ENCODE results near the gene CACNB2. TPM values are rescaled to one million over a fixed set of nuclear protein-coding genes. Genes with fewer than 3 reads are reported as not detected.

CACNB2 gene
- total RNA-seq, 1 experiment from 2014 or later, result 0.07 TPM

GRCh38 chr10:18402853-18403252, 262.6 kb downstream of the CACNB2 start:
- BruUV-seq (replicated peaks), result no TSS peak
- H3K36me3 ChIP-seq (ENCODE audit: low read depth, low read length), result no peaks in the 10 kb centered on the region
- H4K20me1 ChIP-seq (ENCODE audit: low read length), result no peaks in the 10 kb centered on the region
- no peak overlapping the region for H3K4me3 ChIP-seq (ENCODE audit: low read length)
- ATAC-seq (no peak), DNase-seq (no peak)
- H3K9me2 ChIP-seq (replicated peaks; ENCODE audit: low read length), result no peaks in the 10 kb centered on the region
- POLR2A ChIA-PET (ENCODE audit: unreplicated experiment), result no interaction called here
- H3K4me2 ChIP-seq (ENCODE audit: low read length), result no peak overlapping the region
- TF ChIP-seq EZH2 (IDR thresholded peaks at IDR 0.05; ENCODE audit: low read length, unreplicated experiment) (no peak), CTCF (conservative IDR thresholded peaks at IDR 0.05; ENCODE audit: low read depth, low read length) (no peak), EZH2phosphoT487 (IDR thresholded peaks at IDR 0.05; ENCODE audit: borderline replicate concordance, low read length) (no peak)
- no peaks in the 10 kb centered on the region for H3F3A ChIP-seq (ENCODE audit: low read length, unreplicated experiment)
- no peak overlapping the region for H2AFZ ChIP-seq (ENCODE audit: low read length)
- CTCF ChIA-PET, result no interaction called here
- H3K27me3 ChIP-seq (ENCODE audit: low read length), result peaks cover 37% of the 10 kb centered on the region
- H3K4me1 ChIP-seq (ENCODE audit: insufficient read depth, low read length), result no peaks in the 10 kb centered on the region
- intact Hi-C loops (cut with micrococcal nuclease), result no loop called here
- H3K9me3 ChIP-seq (ENCODE audit: low read length), result no peaks in the 10 kb centered on the region
- no peak overlapping the region for H3K27ac ChIP-seq (ENCODE audit: low read length)
- no peak overlapping the region for H3K9ac ChIP-seq (ENCODE audit: low read length)
- H3K79me2 ChIP-seq (ENCODE audit: low read length), result no peaks in the 10 kb centered on the region

GRCh38 chr10:18404530-18404929, 264.3 kb downstream of the CACNB2 start:
- BruUV-seq (replicated peaks), result no TSS peak
- ATAC-seq (no peak), DNase-seq (no peak)
- no peaks in the 10 kb centered on the region for H3K4me1 ChIP-seq (ENCODE audit: insufficient read depth, low read length)
- intact Hi-C loops (cut with micrococcal nuclease), result no loop called here
- no peaks in the 10 kb centered on the region for H3F3A ChIP-seq (ENCODE audit: low read length, unreplicated experiment)
- no peaks in the 10 kb centered on the region for H4K20me1 ChIP-seq (ENCODE audit: low read length)
- no peak overlapping the region for H3K27ac ChIP-seq (ENCODE audit: low read length)
- H3K9me2 ChIP-seq (replicated peaks; ENCODE audit: low read length), result no peaks in the 10 kb centered on the region
- no peak overlapping the region for H2AFZ ChIP-seq (ENCODE audit: low read length)
- TF ChIP-seq CTCF (conservative IDR thresholded peaks at IDR 0.05; ENCODE audit: low read depth, low read length) (no peak), EZH2phosphoT487 (IDR thresholded peaks at IDR 0.05; ENCODE audit: borderline replicate concordance, low read length) (no peak), EZH2 (IDR thresholded peaks at IDR 0.05; ENCODE audit: low read length, unreplicated experiment) (no peak)
- H3K79me2 ChIP-seq (ENCODE audit: low read length), result no peaks in the 10 kb centered on the region
- no peaks in the 10 kb centered on the region for H3K36me3 ChIP-seq (ENCODE audit: low read depth, low read length)
- no peak overlapping the region for H3K9ac ChIP-seq (ENCODE audit: low read length)
- H3K4me2 ChIP-seq (ENCODE audit: low read length), result no peak overlapping the region
- H3K4me3 ChIP-seq (ENCODE audit: low read length), result no peak overlapping the region
- ChIA-PET CTCF (no interaction called here), POLR2A (ENCODE audit: unreplicated experiment) (no interaction called here)
- no peaks in the 10 kb centered on the region for H3K9me3 ChIP-seq (ENCODE audit: low read length)
- H3K27me3 ChIP-seq (ENCODE audit: low read length), result peaks cover 37% of the 10 kb centered on the region

- BruUV-seq (replicated peaks), result no TSS peak
- ATAC-seq (no peak), DNase-seq (no peak)
- intact Hi-C loops (cut with micrococcal nuclease), result no loop called here
- TF ChIP-seq EZH2 (IDR thresholded peaks at IDR 0.05; ENCODE audit: low read length, unreplicated experiment), result no peak
- no peak for TF ChIP-seq CTCF (conservative IDR thresholded peaks at IDR 0.05; ENCODE audit: low read depth, low read length)
- no peak for TF ChIP-seq EZH2phosphoT487 (IDR thresholded peaks at IDR 0.05; ENCODE audit: borderline replicate concordance, low read length)
- Histone ChIP-seq H3K79me2 (ENCODE audit: low read length) (no peaks in the 10 kb centered on the region), H4K20me1 (ENCODE audit: low read length) (no peaks in the 10 kb centered on the region), H3K27ac (ENCODE audit: low read length) (no peak overlapping the region), H3F3A (ENCODE audit: low read length, unreplicated experiment) (no peaks in the 10 kb centered on the region), H2AFZ (ENCODE audit: low read length) (no peak overlapping the region), H3K4me2 (ENCODE audit: low read length) (no peak overlapping the region), H3K9ac (ENCODE audit: low read length) (no peak overlapping the region), H3K36me3 (ENCODE audit: low read depth, low read length) (no peaks in the 10 kb centered on the region), H3K9me2 (replicated peaks; ENCODE audit: low read length) (no peaks in the 10 kb centered on the region), H3K27me3 (ENCODE audit: low read length) (peaks cover 22% of the 10 kb centered on the region), H3K9me3 (ENCODE audit: low read length) (no peaks in the 10 kb centered on the region), H3K4me3 (ENCODE audit: low read length) (no peak overlapping the region), H3K4me1 (ENCODE audit: insufficient read depth, low read length) (no peaks in the 10 kb centered on the region)
- ChIA-PET POLR2A (ENCODE audit: unreplicated experiment) (no interaction called here), CTCF (no interaction called here)
Measured at GRCh38 chr10:18406136-18406535, 265.9 kb downstream of the CACNB2 start.
